Osteocyte (in vitro differentiated cells): ENCODE data around the gene PRR35. TPM values are rescaled to one million over a fixed set of nuclear protein-coding genes. Genes with fewer than 3 reads are reported as not detected.

Experiments
- DNase-seq: peaks from one replicate; pipeline ENCODE4 v3.0.0; 2021; ENCODE audit warnings: mixed read lengths; ENCODE audit not compliant: unreplicated experiment; ENCODE audit errors: extremely low spot score
- H3K27ac Mint-ChIP-seq: one replicate; pipeline ENCODE4 v1.8.0; 2021; ENCODE audit warnings: mild to moderate bottlenecking, mixed read lengths; ENCODE audit not compliant: unreplicated experiment
- H3K27me3 Mint-ChIP-seq: one replicate; pipeline ENCODE4 v1.8.0; 2021; ENCODE audit warnings: mixed read lengths; ENCODE audit not compliant: unreplicated experiment
- H3K36me3 Mint-ChIP-seq: one replicate; pipeline ENCODE4 v1.8.0; 2021; ENCODE audit warnings: mixed read lengths; ENCODE audit not compliant: unreplicated experiment
- H3K4me1 Mint-ChIP-seq: one replicate; pipeline ENCODE4 v1.8.0; 2021; ENCODE audit warnings: mixed read lengths; ENCODE audit not compliant: unreplicated experiment
- H3K4me3 Mint-ChIP-seq: one replicate; pipeline ENCODE4 v1.8.0; 2021; ENCODE audit warnings: mild to moderate bottlenecking, moderate library complexity, mixed read lengths; ENCODE audit not compliant: unreplicated experiment
- H3K9me3 Mint-ChIP-seq: one replicate; pipeline ENCODE4 v1.8.0; 2021; ENCODE audit warnings: mixed read lengths; ENCODE audit not compliant: unreplicated experiment
- CTCF ChIP-seq: fragments of 200-600 bp; sonication (generic); IDR thresholded peaks from 2 replicates; pipeline ENCODE4 v1.5.0; 2021; ENCODE audit warnings: antibody characterized with exemption, mild to moderate bottlenecking, moderate library complexity
- total RNA-seq: library from RNA; stranded (reverse); gene quantifications from 2 replicates; pipeline ENCODE4 v1.2.1, GENCODE V29; 2021

PRR35 gene
- total RNA-seq, 1 donor from 2014 or later, result not detected

- Mint-ChIP-seq H3K9me3 (no peaks in the 10 kb centered on the region), H3K4me1 (peaks cover 5% of the 10 kb centered on the region), H3K4me3 (no peak overlapping the region)
These were observed 16.6 kb downstream of the PRR35 start for GRCh38 chr16:576823-577201.

GRCh38 chr16:577796-578195 is 17.6 kb downstream of the PRR35 start:
- no peak for TF ChIP-seq CTCF
- H3K9me3 Mint-ChIP-seq, result no peaks in the 10 kb centered on the region
- H3K27ac Mint-ChIP-seq, result no peak overlapping the region
- peaks cover 5% of the 10 kb centered on the region for H3K4me1 Mint-ChIP-seq
- no peaks in the 10 kb centered on the region for H3K27me3 Mint-ChIP-seq
- H3K36me3 Mint-ChIP-seq, result peaks cover 2% of the 10 kb centered on the region
- DNase-seq, result no peak
- H3K4me3 Mint-ChIP-seq, result no peak overlapping the region

More at GRCh38 chr16:576823-577201, 16.6 kb downstream of the PRR35 start:
- DNase-seq, result no peak
- Mint-ChIP-seq H3K27me3 (no peaks in the 10 kb centered on the region), H3K36me3 (peaks cover 2% of the 10 kb centered on the region), H3K27ac (no peak overlapping the region)
- no peak for TF ChIP-seq CTCF

GRCh38 chr16:578232-578869 is 18.2 kb downstream of the PRR35 start:
- no peaks in the 10 kb centered on the region for H3K9me3 Mint-ChIP-seq
- no peak for DNase-seq
- H3K4me1 Mint-ChIP-seq, result peaks cover 5% of the 10 kb centered on the region
- H3K27me3 Mint-ChIP-seq, result no peaks in the 10 kb centered on the region
- H3K4me3 Mint-ChIP-seq, result no peak overlapping the region
- H3K36me3 Mint-ChIP-seq, result peaks cover 2% of the 10 kb centered on the region
- no peak for TF ChIP-seq CTCF
- no peak overlapping the region for H3K27ac Mint-ChIP-seq

- Mint-ChIP-seq H3K9me3 (no peaks in the 10 kb centered on the region), H3K36me3 (peaks cover 2% of the 10 kb centered on the region), H3K4me1 (peaks cover 5% of the 10 kb centered on the region), H3K4me3 (no peak overlapping the region), H3K27me3 (no peaks in the 10 kb centered on the region), H3K27ac (no peak overlapping the region)
- DNase-seq, result no peak
- TF ChIP-seq CTCF, result peak; percentile 64
These were observed 18.7 kb downstream of the PRR35 start for GRCh38 chr16:578870-579405.

GRCh38 chr16:580141-580945 is 20.1 kb downstream of the PRR35 start:
- TF ChIP-seq CTCF, result no peak
- H3K4me1 Mint-ChIP-seq, result peaks cover 5% of the 10 kb centered on the region
- no peak overlapping the region for H3K4me3 Mint-ChIP-seq
- H3K9me3 Mint-ChIP-seq, result no peaks in the 10 kb centered on the region
- peaks cover 2% of the 10 kb centered on the region for H3K36me3 Mint-ChIP-seq
- H3K27ac Mint-ChIP-seq, result no peak overlapping the region
- H3K27me3 Mint-ChIP-seq, result no peaks in the 10 kb centered on the region
- no peak for DNase-seq
